SK-N-SH (cell line): Measurements from ENCODE around the gene AVPR2.

Experiments used
- CTCF ChIP-seq: fragments of 200-600 bp; sonication (generic); IDR thresholded peaks from 2 replicates; pipeline ENCODE4 v1.6.1; 2017; ENCODE audit warnings: antibody characterized with exemption, mild to moderate bottlenecking, moderate library complexity
- EZH2phosphoT487 ChIP-seq: fragments of 200-600 bp; sonication (generic); IDR thresholded peaks from 2 replicates; pipeline ENCODE4 v1.6.1; 2017; ENCODE audit warnings: low read depth, mixed run types, mild to moderate bottlenecking, antibody characterized with exemption, moderate library complexity, borderline replicate concordance
- GABPA ChIP-seq: IDR thresholded peaks from 2 replicates; pipeline ENCODE4 v1.4.0; 2012; ENCODE audit warnings: low read depth, mild to moderate bottlenecking
- GATA2 ChIP-seq: sonication (generic); formaldehyde crosslinking; IDR thresholded peaks from 2 replicates; pipeline ENCODE4 v1.5.0; 2020; ENCODE audit warnings: mild to moderate bottlenecking, missing genetic modification reagents
- JUND ChIP-seq: IDR thresholded peaks from 2 replicates; pipeline ENCODE4 v1.4.0; 2012
- MXI1 ChIP-seq: IDR thresholded peaks from 2 replicates; pipeline ENCODE4 v1.6.1; 2012; ENCODE audit warnings: mild to moderate bottlenecking, low read depth, low read length, improper control_type of control experiment
- POLR2AphosphoS5 ChIP-seq: IDR thresholded peaks from 2 replicates; pipeline ENCODE4 v1.6.1; 2012; ENCODE audit warnings: low read depth, low read length
- TCF12 ChIP-seq: IDR thresholded peaks from 2 replicates; pipeline ENCODE4 v1.4.0; 2012
- TEAD4 ChIP-seq: IDR thresholded peaks from 2 replicates; pipeline ENCODE4 v1.4.0; 2012; ENCODE audit warnings: mild to moderate bottlenecking, borderline replicate concordance; ENCODE audit not compliant: insufficient read depth

GRCh38 chrX:153876112-153876491 lies 28.4 kb upstream of the AVPR2 start:
- TF ChIP-seq CTCF (no peak), JUND (no peak), TCF12 (no peak), POLR2AphosphoS5 (no peak), MXI1 (no peak), EZH2phosphoT487 (no peak), GATA2 (no peak), GABPA (no peak), TEAD4 (no peak)
